ENCODE data around the gene ANKEF1. TPM values are rescaled to one million over a fixed set of nuclear protein-coding genes. Genes with fewer than 3 reads are reported as not detected.

The ANKEF1 gene
- total RNA-seq, 1 donor from 2014 or later, result 1.5 TPM

DNA sequence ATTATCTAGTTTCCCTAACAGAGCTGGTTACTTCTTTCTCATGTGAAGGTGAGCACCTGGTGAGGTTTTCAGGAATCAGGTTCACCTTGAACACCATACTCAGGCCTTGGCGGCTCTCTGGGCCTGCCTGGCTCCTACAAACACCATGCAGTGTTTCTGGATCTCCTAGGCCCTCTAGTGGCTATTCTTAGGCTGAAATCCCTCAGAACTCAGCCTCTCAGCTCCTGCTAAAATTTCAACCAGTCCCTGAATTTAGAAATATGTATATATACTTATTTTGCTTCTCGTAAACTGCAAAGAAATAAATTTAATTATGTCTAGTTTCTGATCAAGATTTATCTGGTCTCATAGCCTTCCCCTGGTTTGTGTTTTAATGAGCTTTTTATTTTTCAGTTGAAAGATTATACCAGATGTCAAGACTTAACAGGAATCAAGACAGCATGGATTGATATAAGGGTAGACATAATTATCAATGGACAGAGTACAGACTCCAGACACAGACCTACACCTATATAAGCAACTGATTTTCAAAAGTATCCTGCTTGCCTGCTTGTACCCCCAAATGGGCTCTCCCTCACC lies 55.9 kb downstream of the ANKEF1 start:
- peak; percentile 81 for DNase-seq

DNA sequence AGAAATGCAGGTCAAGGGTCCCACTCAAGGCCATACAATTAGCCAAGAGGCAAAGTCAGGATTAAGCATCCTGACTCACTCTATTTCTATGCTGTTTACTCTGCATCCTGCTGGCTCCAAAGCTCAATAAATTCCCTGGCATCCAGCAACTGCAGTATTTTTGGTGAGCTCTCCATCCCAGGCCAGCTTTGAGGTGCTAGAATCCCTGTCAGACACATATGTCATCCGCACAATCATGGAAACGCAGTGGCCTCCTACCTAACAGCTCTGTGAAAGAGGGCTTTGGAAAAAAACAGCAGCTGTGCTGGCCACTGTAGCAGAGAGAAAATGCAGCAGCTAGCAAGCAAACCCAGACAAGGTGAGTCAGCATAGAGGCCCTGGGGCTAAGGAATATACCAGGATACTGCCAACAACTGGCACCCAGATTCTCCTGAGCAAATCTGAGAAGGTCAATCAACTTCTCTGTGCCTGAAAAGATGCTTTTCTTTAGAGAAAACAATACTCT lies 58.4 kb downstream of the ANKEF1 start:
- peak; percentile 41 for DNase-seq

DNA sequence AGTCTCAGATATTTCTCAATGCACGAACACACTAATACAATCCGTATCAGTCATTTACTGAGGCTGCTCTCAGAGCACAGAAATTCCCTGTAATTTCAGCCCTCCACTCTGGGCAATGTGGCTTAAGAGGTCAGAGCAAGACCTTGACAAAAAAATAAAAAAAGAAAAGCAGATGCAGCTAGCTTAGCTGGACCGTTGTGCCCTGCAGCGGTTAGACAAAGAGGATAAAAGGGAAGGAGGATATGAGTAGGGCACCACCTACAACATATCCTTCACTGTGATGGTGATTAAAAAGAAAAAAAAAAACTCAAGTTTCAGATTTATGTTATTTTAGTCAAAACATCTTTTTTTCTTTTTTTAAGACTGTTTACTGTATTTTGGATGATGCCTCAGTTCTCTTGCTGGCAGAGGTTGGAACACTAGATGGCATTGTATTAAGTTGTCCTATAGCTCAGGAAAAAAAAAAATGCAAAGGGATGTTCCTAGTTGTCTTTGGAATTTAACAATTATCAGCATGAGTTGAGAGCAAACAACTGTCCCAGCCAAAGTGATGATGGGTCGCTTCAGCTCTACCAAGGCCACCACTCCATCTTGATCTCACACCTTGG lies 59.9 kb downstream of the ANKEF1 start:
- no peak for DNase-seq

DNA sequence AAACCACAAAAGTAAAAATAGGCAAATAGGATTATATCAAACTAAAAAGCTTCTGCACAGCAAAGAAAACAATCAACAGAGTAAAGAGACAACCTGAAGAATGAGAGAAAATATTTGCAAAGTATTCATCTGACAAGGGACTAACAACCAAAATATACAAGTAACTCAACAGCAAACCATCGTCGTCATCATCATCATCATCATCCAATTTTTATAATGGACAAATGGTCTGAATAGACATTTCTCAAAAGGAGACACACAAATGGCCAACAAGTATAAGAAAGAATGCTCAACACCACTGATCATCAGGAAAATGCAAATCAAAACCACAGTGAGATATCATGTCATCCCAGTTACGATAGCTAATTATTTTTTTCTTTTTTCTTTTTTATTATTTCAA lies 62.0 kb downstream of the ANKEF1 start:
- no peak for DNase-seq

DNA sequence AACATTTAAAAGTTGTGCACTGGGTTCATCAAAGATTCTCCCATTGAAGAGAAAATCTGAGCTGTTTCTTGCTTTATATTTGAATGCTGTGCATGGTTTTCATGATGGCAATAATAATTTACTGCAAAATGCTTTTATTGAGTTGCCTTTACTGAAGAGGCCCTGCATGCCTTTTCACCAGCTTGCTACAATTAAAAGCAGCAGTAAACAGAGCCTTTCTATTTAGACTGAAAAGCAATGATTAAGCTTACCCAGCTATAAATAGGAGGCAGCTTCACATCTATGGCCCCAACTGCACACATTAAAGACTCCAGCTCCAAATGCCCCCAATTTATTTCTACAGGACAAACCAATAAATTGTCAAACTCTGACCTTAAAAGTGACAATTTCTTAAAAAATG lies 70.3 kb downstream of the ANKEF1 start:
- DNase-seq, result no peak

Other genes starting within 250 kb of the ANKEF1 start
- under 0.01 TPM in 1 of 2 replicates, not detected in the other for gene PAK5, start 195.9 kb upstream of the ANKEF1 start, total RNA-seq
- gene SNAP25, start 183.8 kb downstream of the ANKEF1 start, total RNA-seq, result 0.05 TPM in 1 of 2 replicates, not detected in the other